HG02610 (cell line): ENCODE measurements around the gene SYNJ1.

Experiments used
- ATAC-seq: cut with Tn5 transposase; IDR thresholded peaks from one replicate; pipeline ENCODE4 v1.9.1; 2021; ENCODE audit warnings: mild to moderate bottlenecking, moderate library complexity; ENCODE audit not compliant: unreplicated experiment

Gene SYNJ1

DNA sequence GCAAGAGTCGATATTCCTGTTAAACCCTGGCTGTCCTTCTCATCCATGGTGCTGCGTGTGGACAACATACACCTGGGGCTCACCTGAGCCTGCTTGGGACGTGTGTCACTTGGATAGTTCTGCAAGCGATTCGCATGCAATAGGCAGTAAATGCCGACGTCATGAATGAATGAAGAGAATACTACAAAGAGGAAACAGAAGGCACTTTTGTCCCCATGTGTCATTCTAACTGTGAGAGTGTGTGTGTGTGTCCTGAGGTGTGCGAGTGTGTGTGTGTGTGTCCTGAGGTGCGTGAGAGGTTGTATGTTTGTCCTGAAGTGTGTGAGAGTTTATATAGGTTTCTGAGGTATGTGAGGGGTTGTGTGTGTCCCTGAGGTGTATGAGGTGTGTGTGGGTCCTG is 141.8 kb downstream of the SYNJ1 start:
- no peak for ATAC-seq

DNA sequence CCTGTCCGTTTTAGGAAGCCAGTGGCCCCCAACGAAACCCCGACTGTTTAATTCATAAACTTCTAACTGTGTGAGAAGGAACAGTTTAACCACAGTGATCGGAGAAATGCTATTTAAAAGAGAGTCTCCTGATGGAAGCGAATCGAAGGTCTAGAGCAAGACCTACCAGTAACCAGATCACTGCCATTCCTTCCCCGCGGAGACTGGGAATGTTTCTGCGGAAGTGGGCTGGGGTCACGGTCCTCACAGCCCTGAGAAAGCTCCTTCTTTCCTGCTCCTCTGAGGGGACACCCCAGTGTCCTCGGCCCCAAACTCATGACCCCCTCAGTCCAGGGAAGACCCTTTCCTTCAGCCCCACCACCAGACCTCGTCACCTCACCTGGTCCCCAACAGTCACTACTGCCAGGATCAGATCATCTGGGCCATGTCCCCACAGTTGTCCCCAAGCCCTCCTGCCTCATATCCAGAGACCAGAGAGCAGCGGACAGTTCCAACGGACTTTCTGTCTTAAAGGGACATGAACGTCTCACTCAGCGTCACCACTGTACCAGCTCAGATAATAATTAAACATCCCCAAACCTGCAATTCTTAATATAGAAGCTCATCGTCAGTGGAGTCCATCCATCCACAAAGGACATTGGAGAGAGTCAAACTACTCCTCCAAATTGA is 142.6 kb downstream of the SYNJ1 start, which contains the start of gene TCP10L:
Gene TCP10L, minus strand, starts transcription at position 482 of the 669 bp plus-strand sequence. CDS start 1,219 bp downstream, outside the sequence.
- ATAC-seq = no peak

DNA sequence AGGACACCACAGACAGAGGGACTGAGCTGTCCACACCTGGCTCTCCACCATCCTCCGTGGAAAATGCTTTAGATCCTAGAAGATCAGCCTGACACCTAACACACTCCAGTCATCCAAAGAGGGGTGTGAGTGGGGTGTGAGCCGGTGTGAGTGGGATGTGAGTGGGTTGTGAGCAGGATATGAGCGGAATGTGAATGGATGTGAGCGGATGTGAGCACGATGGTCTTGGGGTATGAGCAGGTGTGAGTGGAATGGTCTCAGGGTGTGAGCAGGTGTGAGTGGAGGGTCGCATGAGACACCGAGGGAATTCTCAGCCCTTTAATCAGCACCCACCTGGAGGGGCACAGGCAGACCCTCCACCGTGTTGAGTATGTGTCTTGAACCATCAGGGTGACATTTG is 143.3 kb downstream of the SYNJ1 start:
- no peak for ATAC-seq

DNA sequence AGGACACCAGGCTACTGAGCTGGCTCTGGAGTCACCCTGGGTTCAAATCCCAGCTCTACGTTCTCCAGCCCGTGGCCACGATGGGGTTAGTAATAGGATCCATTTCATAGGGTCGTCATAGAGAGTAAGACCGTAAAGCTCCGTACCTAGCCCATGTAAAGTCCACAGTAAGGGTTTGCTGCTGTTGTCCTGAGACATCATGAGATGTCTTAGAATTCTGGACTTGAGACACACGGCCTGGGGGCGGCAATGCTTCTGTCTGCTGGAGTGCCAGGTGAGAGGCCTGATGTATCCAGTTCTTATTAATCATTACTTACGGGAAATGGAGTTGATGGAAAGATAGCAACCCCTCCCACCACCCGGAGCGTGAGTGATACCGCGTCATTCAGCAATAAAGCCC is 146.1 kb downstream of the SYNJ1 start:
- ATAC-seq = no peak

DNA sequence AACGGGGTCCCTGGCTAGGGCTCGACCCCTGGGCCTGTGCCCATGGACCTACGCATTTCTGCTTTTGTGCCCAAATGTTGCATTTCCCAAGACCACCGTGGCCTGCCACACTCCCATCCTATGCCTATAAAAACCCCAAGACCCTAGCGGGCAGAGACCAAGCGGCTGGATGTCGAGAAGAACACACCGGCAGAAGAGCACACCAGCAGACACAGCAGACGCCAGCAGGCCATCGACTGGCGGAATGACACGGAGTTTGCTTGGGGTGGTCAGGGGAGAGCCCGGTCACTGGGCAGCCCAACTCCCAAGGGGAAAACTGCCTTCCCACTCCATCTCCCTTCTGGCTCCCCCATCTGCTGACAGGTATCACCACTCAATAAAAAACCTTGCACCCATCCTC is 146.9 kb downstream of the SYNJ1 start:
- no peak for ATAC-seq
